DMS153 treated with DMSO at 0.1 percent for 48 hours (cell line): ENCODE measurements around the gene PREX1.
"Not testable (repeated sequence)": the region's sequence is repeated elsewhere in the genome, so short reads cannot be mapped to it uniquely, and the experiment has no call there.

ENCODE experiments used
- DNase-seq: peaks from one replicate; lab custom pipeline; 2025; ENCODE audit not compliant: unreplicated experiment; lab: John Stamatoyannopoulos, UW

PREX1 gene

DNA sequence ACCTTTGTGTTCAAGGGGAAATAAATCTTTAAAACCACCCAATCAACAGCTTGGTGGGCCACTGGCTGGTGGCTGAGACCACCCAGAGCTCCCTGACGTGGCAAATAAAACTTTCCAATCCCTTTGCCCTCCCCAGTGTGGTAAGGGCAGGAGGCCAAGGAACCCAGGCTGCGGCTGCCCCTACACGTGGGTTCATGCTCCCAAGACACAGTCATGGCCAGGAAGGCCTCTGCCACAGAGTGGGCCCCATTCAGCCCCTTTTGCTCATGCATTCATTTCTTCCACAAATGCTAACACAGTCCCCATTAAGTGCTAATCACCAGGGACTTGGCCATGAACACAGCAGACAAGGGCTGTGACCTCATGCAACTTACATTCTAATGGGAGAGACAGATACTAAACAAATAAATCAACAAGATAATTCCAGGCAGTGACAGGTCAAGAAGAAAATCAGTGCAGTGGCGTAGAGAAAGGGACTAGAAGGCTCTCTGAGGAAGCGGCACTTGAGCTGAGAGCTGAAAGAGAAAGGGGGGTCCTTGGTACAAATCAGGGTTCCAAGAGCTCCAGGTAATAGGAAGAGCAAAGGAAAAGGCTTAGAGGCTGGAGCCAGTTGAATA is 13.8 kb downstream of the PREX1 start:
- DNase-seq: no peak

DNA sequence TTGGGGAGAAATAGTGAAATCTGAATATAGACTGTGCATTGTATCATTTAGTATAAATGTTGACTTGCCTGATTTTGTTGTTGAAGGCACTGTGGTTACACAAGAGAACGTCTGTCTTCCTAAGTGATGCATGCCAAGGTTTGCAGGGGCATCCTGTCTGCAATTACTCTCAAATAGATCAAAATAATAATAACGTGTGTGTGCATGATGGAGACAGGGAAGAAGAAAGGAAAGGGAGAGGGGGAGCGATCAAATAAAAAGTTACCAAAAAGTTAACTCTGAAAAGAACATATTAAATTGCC is 14.4 kb downstream of the PREX1 start:
- DNase-seq: no peak

DNA sequence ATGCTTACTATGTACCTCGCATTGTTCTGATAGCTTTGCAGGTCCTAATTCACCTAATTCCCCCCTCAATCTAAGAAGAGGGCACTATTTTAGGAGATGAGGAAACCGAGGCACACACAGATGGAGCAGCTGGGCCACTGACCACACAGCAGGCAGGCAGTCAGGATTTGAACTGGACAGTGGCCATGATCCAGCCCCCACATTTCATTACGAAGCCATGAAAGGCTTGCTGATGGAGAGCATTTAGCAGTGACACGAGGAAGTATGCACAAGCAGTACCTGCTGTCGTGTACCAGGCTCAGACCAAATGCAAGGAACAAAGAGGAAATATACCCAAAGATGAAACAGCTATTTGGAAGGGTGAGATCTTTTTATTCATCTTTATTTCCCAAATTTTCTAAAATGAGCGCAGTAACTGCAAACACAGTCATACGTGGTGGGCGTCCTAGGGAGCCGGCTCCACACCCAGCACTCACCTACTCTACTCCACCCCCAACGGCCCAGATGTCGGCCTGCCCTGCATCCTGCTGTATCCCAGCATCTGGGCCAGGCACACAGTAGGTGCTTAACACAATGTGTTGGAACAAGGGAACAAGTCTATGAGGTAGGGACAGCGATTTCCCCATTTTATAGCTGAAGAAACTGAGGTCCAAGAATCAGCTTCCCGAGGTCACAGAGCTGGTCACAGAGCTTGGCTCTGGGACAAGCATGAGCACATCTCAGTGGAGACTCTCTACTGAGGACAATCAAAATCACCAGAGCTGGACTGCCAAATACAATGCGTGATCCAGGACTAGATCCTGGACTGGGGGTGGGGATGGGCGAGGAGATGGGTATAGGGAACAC is 15.0 kb downstream of the PREX1 start:
- DNase-seq: no peak

DNA sequence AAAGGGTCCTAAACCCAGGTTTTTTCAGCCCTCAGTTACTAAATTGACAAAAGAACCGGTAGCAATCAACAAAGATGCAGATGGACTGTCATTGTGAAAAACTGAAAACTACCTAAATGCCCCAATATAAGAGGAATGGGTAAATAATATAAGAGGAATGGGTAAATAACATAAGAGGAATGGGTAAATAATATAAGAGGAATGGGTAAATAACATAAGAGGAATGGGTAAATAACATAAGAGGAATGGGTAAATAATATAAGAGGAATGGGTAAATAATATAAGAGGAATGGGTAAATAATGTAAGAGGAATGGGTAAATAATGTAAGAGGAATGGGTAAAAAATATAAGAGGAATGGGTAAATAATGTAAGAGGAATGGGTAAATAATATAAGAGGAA is 15.7 kb downstream of the PREX1 start:
- not testable (repeated sequence) for DNase-seq

DNA sequence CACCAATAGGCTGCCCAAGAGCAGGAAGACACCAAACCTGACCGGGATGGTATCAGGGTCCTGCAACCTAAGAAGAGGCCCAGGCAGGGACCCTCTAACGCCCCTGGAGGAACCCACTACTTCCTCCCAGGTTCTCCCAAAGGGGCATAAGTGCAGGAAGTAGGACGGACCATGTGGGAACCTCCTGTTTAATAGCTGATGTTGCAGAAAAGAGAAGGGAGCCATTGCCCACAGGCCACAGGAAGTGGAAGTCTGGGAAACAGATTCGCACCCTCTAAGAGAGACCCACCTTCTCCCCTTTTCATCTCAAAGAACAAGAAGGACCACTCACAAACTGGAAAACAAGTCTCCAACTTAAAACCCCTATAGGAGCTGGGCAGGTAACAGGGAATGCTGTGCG is 18.1 kb downstream of the PREX1 start:
- DNase-seq: no peak

DNA sequence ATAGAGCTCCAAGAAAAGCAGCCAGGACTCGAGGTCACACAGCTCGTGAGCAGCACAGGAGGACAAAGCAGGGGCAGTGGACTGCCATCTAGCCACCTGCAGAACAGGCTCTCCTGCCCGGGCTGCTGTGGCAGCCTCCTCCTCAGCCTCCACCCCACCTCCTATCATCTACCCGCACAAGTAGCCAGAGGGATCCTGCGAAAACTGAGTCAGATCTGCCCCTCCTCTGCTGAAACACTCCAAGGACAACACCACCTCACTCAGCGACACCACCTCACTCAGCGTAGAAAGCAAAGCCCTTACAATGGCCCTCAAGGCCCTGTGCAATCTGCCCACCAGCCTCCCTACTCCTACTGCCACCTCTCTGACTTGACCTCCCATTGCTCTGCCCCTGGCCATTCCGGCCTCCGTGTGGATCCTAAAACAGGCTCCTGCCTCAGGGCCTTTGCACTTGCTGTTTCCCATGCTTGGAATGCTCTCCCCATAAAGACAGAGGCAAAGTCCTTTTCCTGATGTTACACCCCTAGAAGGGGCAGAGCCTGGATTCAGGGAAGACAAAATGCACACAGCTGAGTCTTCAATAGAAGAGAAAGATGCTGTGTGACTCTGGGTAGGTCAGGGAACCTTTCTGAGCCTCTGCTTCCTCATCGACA is 19.3 kb downstream of the PREX1 start:
- DNase-seq: no peak

DNA sequence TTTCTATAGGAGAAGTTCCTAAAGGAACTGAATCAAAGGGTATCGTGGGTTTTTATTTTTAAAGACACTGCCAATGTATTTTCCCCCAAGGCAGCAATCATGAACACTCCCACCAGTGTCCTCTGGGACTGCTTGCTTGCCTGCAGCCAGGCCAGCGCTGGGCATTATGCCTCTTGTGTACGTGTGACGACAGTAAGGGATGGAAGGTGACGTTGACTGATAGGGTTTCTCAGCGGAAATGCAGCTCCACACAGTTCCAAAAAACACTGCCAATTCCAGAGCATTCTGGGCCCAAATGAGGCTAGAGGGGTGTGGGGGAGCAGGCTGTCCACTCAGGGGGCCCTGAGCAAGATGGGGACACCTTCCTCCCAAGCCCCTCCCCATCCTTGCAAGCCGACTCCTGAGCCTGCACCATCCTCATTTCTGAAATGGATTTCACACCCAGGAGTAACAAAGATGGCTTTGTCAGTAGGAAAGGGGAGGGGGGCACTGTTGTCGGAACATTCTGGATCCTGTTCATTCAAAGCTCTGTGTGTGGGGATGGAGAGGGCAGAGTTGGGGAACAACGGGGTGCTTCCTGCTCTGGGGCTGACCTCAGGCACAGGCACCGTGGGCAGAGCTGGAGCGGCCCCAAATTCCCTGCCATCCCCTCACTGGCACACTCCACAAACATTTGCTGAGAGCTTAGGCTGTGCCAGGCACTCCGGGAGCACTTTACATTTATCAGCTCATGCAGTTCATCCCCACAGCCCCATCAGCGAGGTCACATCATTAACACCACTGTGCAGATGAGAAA is 20.0 kb downstream of the PREX1 start:
- no peak for DNase-seq

DNA sequence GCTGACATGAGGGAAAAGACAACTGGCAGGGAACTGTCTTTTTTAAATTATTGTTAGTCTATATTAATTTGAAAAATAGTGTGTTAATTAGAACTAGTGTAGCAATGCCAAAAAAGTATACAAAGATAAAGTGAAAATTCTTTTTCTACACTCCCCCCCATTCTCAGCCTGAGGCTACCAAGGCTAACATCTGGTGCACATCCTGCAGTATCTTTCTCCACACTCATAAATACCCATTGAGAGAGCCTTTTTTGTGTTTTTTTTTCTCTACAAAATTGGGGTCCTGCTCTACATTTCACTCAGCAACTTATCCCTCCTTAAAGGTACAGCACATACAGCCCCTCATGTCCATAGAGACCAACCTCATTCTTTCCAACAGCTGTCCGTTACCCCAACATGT is 20.7 kb downstream of the PREX1 start:
- DNase-seq: no peak

DNA sequence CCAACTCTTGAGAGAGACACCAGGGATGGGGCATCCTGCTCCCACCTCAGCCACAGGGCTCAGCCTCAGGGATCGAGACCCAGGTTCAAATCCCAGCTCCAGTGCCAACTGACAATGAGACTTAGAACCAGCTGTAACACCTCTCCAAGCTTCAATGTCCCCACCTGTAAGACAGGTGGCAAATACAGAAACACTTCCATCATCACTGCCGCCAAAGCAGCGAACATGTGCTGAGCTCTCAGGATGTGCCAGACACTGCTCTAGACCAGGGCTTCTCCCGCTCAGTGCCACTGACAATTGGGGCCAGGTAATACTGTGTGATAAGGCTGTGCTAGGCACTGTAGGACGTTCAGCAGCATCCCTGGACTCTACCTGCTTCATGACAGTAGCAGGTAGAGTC is 22.1 kb downstream of the PREX1 start:
- DNase-seq: no peak

DNA sequence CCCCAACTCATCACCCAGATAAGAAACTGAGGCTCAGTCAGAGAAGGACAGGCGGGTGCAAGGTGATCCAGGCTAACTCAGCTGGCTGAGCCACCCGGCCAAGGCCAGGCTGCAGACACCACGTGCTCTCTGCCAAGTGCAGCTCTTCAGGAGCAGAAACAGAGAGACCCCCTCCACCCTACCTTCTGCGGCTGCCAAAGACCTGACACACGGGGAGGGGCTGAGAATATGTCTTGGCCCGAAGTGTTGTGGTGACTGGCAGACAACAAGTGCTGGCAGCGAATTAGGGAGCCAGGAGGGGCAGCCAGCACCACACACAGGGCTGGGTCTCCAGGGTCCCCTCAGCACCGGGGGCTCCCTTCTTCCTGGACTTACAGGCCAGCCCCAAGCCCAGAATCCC is 22.5 kb downstream of the PREX1 start:
- no peak for DNase-seq

DNA sequence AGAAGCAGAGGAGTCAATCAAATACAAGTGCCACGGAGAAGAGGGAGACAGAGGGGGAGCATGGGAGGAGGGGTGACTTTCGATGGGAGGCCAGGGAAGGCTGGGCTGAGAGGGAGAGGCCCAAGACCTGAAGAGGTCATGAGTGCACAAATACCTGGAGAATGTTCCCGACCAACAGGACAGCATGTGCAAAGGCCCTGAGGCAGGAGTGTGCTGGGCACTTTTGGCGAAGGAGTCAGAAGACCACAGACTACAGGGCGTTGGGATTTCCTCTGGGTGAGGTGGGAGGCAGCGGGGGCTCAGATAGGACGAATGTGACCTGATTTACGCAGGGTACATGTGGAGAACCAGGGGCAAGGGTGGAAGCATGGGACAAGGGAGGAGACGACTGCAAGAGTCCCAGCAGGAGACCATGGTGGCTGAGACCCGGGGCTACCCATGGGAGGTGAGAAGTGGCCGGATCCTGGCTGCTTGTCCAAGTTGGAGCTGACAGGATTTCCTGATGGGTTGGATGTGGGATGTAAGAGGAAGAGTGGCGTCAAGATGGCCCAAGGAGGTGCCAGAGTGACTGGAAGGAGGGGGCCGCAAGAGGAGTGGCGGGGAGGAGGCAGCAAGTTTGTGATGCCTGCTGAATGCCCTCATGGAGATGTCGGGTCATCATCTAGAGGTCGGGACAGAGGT is 23.4 kb downstream of the PREX1 start:
- no peak for DNase-seq

DNA sequence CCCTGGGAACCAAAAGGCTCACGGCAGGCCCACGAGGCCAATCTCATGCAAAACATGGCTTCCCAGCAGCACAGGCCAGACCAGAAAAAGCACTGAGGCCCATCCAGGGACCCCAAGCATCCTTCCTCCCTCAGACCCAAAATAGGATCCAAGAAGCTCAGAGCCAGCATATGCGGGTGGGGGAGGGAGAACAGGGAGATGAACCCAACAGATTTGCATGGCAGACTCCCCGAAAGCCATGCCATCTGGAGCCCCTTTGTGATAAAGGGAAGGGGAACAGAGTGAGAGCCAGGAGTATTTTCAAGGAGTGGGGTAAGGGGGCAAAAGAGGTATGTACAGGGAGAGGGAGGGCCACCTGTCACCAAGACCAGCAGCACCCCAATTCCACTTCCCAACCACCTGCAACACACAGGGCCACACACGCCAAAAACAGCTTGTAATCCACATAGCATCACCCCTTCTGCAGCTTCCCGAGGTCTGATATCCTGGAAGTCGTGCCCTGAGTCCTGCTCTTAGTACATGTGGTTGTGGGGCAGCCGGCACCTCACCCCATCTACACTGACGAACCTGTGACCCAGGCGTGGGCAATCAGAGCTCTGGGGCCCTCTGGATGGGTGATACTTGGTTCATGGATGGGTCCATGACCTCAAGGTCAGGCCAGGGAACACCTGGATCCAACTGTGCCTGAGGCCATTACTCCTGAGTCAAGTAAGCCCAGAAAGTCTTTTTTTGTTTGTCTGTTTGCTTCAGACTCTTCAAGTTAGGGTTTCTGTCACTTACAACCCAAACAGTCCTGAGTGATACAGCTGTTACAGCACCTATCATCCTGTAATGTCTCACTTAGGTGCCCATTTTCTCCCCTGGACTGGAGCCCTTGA is 24.4 kb downstream of the PREX1 start:
- DNase-seq: no peak

DNA sequence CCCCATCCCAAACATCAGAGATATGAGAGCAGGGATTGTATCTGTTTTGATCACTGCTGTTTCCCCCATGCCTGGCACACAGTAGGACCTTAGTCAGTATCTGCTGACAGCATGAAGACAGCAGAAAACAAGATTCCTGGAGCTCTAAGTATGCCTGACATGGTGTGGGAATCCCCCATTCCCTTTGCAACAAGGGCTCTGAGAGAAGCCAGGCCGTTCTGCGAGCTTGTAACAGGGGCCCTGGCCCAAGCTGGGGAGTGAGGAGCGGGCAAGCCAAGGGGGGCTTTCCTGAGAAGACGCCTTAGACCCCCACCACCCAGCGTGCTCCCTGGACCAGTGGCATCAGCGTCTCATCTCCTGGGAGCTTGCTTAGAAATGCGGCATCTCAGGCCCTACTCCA is 25.2 kb downstream of the PREX1 start:
- DNase-seq: no peak

DNA sequence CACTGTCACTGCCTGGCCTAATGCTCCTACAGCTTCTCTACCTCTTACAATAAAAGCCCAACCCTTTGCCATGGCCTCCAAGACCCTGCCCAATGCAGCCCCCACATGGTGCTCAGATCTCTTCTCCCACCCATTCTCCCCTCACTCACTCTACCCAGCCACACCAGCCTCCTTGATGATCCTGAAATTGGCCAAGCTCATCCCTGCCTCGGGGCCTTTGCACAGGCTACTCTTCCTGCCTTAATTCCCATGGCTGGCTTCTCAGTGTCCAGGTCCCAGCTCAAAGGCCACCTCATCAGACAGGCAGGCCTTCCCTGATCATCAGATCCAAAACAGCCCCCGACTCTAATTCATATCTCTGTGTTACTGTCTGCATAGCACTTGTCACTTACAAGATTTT is 25.6 kb downstream of the PREX1 start:
- DNase-seq: no peak

DNA sequence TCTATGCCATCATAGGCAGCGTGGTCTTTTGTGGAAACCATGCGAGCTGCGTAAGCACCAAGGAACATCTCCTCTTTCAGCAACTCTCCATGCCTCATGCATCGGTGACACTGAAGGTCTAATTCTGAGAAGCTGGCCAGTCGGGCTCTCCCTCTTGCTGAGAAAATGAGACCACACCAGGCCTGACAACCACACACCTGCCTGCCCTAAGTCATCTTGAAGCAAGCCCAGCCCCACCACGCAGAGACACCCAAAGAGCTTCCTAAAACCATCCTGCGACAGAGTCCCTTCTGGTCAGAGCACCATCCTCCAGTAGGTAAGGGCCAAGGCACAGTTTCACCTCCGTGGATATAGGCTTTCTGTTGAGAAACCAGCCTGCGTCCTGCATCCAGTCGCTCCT is 26.6 kb downstream of the PREX1 start:
- DNase-seq: no peak

DNA sequence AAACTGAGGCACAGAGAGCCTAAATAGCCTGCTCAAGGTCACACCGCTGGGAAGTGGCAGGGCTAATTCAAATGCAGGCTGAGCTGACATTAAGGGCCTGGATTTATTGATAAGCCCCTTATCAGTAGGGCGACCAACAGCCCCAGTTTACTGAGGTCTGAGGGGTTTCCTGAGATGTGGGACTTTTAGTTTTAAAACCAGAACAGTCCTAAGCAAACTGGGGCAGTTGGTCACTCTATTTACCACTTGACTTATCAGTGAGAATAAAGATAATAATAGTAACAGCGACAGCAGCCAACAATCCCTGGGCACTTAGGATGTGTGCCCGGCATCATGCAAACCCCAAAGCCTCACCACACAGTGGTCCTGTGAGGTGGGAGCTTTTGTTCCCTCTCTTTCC is 27.6 kb downstream of the PREX1 start:
- no peak for DNase-seq

DNA sequence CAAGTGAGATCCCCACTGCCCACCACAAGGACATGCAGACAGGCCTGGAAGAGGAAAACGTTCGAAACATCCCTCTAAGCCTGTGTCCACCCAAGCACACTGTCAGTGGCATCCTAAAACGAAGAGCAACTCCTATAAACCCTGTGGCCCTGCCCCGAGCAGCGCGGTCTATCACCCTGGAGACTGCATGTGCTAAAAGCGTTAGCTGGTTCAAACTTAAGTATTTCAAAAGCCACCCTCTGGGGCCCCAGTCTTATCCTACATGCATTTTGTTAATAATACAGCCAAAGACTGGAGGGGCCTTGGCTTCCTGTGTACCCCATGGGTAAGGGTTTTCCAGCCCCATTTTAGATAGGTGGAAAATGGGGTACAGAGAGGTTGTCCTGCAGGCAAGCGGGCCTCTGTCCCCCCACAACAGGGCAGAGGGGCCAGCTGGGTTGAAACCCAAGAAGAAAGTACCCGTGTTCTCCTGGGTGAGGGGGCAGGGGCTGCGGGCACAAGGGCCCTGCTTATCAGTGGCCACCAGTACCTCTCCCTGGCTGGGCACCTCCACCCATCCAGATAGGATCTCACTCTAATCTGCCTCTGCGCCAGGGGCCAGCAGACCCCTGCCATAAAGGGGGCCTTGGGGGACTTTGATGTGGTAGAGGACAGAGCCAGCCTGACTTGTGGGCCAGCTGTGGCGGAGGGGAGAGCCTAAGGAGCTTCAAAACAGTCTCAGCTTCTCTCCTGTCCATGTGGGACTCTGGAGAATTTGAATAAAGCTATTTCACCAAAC is 28.3 kb downstream of the PREX1 start:
- DNase-seq: no peak

DNA sequence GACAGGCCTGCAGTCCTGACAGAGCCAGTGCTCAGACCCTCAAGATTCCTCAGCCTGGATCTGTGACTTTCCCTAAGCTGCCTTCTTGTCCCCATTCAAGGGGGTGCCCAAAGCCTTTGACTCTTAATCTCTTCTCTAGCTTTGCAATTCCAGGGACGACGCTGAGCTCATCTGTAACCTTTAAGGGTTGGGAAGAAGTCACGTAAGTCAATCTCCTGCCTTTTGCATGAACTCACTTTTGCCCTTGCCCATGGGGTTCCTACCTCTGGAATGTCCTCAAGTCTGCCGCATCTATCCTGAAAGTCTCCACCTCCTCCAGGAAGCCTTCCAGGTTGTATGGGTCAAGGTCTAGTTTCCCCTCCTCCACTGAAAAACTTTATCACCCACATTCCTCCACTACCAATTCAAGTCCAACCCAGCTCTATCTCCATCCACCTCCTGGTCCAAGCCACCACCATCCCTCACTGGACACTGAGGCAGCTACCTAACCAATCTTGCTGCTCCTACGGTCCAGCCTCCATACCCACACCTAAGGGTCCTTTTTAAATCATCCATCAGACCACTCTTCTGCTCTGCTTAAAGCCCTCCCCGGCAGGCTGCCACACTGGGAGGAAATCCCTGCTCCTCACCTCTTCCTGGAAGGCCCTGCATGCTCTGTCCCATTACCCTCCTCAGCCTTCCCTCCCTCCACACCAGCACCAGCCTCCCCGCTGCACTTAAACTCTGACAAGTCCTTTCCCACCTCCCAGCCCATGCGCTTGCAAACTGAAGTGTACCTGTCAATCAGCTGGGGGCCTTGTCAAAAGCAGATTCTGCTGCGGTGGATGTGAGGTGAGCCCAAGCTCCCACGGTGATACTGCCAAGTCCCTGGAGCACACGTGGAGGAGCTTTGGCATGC is 29.7 kb downstream of the PREX1 start:
- no peak for DNase-seq
